ENCODE data around the gene PDHA2.

- TF ChIP-seq CTCF (IDR thresholded peaks at IDR 0.05) (no peak), EZH2 (IDR thresholded peaks at IDR 0.05; ENCODE audit: borderline replicate concordance, insufficient read depth, low read depth, low read length, poor library complexity, severe bottlenecking) (no peak)
Observed at GRCh38 chr4:95838192-95838591, 1.7 kb upstream of the PDHA2 start.
